ENCODE results near the gene NDUFB5.
A peak's percentile ranks its signal among the peaks of the same experiment; 100 is the strongest.
"Not testable (repeated sequence)": the region's sequence is repeated elsewhere in the genome, so short reads cannot be mapped to it uniquely, and the experiment has no call there.

The NDUFB5 gene

DNA sequence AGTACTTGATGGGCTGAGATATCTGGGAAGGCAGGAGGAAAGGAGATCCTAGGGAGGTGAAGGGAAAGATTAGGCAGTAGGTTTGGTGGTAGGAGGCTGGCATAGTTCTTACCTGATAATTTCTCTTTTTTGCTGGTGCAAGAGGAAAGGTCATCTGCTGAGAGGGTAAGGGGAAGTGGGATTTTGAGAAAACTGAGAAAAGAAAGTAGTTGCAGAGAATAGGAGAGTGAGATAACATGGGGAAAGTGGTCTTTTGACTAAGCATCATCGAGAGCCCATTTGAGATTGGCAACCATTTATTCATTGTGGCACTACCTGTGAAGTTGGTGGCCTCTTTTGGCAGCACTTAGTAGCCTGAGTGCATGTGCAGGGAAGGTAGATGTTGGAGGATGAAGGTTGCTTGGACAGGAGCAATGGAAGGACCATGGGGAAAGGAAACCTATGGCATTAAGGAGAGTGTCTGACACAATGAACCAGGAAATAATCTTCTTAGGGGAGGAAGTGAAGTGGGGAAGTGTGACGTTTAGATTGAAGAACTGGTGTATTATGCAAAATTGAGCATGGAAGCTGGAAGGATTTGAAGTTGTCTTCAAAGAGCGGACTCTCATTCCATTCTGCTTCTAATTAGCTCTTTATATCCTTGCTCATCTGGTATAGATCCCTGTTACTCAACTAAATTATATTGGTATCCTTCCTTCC lies 26.3 kb downstream of the NDUFB5 start:
- DNase-seq (ENCODE audit: low read depth), result no peak

DNA sequence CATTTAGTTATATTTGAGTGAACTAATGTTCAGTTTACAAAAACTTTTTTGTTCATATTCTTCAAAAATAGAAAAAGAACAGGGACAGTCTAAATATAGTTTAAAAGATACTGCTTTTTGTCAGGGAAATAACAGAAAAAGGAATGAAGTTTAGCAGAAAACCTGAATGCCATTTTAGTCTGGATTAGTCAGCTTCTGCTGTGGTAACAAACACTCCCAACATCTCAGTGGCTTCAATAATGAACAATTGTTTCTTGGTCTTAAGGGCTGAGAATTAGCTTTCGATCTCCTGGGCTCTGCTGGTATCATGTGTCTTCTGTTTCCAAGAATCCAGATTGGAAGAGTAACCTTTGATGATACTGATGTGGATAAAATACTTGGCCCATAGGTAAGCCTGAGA lies 35.9 kb downstream of the NDUFB5 start:
- no peak for DNase-seq (ENCODE audit: low read depth)

DNA sequence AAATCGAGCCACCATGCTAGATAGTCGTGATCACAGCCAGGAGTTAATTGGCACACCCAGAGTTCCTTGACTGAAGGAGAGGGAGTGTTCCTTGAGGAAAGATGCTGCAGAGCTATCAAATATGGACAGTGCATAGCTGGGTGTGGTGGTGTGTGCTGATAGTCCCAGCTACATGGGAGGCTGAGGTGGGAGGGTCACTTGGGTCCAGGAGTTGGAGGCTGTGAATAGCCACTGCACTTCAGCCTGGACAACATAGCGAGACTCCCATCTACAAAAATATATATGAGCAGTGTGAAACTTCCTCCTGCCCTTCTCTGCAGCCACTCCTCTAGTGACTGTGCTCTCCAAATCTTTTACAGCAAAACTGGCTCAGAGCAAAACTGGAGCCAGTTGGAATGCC lies 38.3 kb downstream of the NDUFB5 start:
- DNase-seq (ENCODE audit: low read depth), result no peak

DNA sequence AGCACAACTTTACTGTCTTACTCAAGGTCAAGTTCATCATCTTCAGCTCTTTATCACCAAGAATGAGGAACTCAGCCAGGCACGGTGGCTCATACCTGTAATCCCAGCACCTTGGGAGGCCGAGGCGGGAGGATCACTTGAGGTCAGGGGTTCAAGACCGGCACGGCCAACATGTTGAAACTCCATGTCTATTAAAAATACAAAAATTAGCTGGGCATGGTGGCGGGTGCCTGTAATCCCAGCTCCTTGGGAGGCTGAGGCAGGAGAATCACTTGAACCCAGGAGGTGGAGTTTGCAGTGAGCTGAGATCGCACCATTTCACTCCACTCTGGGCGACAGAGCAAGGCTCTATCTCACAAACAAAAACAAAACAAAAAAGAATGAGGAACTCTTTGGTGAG lies 39.2 kb downstream of the NDUFB5 start:
- not testable (repeated sequence) for DNase-seq (ENCODE audit: low read depth)

DNA sequence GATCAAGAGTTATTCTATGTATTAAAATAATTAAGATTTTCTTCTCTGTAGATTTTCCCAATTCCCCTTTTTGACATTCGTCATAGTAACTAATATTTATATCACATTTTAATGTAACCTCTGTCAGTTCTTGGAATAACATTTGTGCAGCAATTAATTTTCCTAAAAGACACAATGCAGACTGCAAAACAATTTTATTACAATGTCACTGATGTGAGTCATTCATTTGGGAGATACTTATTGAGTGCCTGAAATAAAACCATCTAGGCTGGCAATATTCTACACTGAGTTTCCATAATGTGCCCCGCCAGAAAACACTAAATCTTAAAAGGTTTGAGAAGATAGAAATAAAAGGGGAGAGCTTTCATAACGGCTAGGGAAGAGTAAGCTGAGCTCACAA lies 41.6 kb downstream of the NDUFB5 start:
- DNase-seq (ENCODE audit: low read depth), result no peak

DNA sequence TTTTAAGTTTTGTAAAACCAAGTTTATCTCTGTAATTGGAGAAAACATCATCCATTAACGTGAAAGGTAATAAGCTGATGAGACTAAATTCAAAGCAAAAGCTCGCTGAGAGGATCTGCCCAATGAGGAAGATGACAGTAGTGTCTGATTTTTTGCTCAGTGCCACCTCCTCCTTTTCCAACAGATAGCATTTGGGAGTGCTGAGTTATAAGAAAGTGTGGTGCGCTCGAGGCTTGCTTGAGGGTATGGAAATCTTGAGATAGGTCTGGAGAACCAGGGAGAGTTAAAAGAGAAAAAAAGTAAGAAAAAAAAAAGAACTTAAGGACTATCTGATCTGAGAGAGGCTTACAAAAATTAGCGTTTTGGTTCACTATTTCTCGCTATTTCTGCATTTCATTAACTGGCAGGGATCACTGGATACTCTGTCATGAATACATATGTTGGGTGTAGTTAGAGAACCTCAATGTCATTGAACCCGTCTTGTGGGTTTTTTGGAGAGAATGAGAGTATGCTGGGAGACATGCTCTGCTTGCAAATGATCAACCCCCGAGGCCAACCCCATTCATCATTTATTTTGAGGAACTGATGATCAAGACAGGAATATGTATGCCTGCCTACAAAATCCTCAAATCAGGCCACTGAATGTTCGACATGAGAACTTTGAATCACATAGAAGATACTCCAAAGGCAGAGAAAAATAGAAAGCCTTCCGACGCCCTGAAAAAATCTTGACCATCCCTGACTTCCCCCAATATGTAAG lies 47.3 kb downstream of the NDUFB5 start:
- no peak for DNase-seq (ENCODE audit: low read depth)

DNA sequence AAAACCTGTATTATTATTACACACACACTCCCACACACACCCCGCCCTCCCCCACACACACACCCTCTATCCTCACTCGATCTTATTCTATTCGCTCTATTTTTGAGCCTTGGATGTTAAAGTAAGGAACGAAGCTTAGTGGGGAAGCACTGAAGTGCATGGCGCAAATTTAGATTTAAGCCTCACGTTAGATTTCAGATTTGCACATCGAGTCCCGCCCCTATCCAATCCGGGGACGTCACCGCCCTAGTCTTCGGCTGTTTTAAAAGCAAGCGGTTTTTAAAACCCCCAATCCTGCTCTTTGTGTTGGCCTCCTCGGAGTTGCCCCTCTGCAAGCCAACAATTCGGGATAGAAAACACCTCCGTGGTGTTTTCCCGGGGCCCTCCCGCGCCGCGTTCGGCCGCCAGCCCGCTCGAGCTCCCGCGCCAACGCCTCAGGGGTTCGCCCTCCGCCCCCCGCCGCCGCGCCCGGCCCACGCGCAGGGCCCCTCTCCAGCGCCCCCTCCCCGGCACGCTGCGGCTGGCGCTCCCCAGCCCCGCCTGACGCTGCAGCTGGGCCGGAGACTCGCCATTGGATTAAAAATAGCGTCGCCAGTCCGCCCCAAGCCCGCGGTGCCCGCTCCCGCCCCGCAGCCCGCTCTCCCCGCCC lies 48.0 kb downstream of the NDUFB5 start, which contains the start of gene USP13:
Gene USP13 (plus strand): TSS at position 594 of the 649 bp plus-strand sequence. CDS start 186 bp downstream, outside the sequence.
- peak; percentile 46 for DNase-seq (ENCODE audit: low read depth)

DNA sequence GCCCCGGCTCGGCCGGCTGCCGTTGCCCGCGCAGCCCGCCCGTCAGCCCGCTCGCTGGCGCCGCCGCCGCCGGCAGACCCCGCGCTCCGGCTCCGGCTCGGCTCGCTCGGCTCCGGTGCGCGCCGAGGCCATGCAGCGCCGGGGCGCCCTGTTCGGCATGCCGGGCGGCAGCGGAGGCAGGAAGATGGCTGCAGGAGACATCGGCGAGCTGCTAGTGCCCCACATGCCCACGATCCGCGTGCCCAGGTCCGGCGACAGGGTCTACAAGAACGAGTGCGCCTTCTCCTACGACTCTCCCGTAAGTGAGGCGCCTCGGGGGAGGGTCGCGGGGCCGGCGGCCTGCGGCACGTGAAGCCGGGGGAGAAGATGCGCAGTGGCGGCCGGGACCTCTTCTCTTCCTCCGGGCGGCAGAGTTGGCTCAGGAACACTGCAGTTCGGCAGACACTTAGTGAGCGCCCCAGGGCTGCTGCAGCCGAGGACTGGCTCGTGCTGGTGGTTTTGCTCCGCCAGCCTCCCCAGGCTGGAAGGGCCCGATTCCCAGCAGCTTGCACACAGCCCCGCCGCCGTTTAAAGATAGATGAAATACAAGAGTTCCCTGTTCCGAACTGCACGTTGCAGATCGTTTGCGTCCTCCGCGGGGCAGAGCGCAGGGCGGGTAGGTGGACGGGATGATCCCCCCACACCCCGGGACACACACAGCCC lies 48.7 kb downstream of the NDUFB5 start:
- peak; percentile 31 for DNase-seq (ENCODE audit: low read depth)

DNA sequence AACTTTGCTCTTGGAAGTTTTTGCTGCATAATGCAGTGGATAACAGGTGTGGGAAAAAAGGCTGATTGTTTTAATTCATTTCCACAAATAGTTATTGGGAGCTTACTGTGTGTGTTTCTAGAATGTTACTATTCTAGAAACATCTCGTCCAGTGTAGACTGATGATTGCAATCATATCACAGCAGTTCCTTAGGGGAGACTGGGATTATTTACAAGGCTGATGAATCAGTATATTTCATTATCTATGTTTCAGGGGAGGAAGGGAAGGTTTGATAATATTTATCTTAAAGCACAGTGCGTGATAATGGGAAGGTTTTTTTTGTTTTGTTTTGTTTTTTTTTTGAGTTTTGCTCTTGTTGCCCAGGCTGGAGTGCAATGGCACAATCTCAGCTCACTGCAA lies 50.6 kb downstream of the NDUFB5 start:
- DNase-seq (ENCODE audit: low read depth), result no peak

DNA sequence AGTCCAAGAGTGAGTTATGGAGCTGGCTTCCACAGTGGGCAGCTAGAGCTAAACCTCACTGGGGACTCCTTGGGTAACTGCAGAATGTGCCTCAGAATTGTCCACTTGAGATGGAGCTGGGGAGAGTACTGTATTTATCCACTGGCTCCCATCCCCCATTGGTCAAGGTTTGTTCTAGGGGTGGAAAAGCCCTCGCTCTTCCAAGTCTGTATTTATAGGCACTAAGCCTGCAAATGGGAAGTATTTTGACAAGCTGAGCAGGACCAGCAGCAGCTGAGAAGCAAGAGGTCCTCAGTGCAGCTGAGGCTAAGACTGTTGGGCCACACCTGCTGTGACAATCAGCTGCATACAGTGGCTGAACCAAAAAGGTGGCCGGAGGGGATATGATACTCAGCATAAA lies 54.0 kb downstream of the NDUFB5 start:
- no peak for DNase-seq (ENCODE audit: low read depth)

DNA sequence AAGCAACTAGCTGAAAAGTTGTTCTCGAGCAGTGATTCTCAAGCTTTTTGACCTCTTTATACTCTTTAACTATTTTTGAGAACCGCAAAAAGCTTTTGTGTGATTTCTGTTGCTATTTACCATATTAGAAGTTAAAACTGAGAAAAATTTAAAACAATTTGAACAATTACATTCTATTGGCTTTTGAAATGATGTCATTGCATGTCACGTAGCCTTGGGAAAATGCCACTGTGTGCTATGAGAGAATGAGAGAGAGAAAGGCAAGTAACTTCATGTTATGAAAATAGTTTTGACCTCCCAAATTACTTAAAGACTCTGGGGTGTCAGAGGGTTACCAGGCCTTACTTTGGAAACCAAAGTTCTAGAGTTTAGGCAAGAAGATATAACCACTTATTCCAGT lies 56.3 kb downstream of the NDUFB5 start:
- no peak for DNase-seq (ENCODE audit: low read depth)

DNA sequence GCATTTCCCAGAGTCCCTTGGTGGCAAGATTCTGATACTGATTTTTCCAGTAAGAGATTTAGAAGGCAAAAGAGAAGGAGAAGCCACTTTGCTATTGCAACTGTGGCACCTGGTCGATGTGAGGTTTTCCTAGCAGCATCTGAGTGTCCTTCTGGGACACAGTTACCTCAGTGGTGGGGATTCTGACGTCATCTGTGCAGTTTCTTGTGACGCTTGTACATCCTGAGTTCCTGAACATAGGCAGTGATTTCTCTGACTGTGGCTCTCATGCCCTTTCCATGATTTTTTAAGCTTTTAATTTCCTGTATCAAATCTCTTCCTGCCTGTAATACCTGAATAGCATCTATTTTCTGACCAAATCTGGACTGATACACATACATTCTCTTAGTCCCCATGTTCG lies 57.2 kb downstream of the NDUFB5 start:
- no peak for DNase-seq (ENCODE audit: low read depth)

DNA sequence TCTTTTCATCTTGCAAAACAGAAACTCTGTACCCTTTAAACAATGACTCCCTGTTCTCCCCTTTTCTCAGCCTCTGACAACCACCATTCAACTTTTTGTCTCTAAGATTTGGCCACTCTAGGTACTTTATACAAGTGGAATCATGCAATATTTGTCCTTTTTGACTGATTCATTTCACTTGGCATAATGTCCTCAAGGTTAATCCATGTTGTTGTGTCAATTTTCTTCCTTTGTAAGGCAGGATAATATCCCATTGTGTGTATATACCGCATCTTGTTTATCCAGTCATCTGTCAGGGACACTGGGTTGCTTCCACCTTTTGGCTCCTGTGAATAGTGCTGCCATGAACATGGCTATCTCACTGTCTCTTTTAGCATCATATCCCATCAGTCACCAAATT lies 58.5 kb downstream of the NDUFB5 start:
- no peak for DNase-seq (ENCODE audit: low read depth)

DNA sequence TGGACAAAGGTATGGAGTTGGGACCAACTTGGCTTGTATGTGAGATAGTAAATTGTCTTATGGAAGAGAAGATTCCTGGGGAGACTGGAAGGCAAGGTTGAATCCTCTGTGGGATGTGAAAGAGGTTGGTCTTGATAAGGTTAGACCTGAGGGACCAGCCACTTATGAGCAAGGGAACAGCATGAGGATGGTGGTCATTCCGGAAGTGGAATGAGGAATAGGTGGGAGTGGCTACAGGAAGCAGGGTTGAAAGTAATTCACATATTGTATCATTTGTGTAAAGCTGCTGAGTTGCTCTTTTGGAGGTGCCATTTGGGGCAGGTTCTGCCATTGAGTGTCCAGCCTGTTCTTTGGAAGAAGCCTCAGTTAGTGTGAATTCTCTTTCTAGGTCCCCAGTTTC lies 61.4 kb downstream of the NDUFB5 start:
- DNase-seq (ENCODE audit: low read depth), result no peak

DNA sequence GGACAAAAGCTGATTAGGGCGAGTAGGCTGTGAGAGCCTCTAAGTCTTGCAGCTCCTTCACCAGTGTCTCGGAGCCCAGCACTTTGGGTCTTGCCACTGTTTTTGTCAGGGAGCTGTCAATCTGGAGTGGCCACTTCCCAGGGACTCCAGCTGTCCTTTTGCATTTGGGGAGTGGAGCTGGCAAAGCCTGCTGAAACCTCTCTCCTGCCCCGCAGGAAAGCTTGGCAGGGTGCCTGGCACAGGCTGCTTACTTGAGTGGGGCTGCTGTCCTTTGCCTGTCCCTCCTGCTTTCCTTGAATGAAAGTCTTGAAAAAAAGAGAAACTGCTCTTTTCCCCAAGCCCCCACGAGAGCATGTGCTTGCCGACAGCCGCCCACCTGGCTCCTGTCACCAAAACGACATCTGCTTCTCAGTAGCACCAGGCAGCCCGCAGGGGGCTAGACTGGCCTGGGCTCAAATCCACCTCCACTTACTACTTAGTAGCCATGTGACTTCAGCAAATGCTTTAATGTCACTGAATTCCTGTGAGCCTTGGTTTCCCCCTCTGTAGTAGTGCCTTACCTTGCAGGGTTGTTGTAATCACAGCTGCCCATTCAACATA lies 61.9 kb downstream of the NDUFB5 start:
- DNase-seq (ENCODE audit: low read depth), result no peak

DNA sequence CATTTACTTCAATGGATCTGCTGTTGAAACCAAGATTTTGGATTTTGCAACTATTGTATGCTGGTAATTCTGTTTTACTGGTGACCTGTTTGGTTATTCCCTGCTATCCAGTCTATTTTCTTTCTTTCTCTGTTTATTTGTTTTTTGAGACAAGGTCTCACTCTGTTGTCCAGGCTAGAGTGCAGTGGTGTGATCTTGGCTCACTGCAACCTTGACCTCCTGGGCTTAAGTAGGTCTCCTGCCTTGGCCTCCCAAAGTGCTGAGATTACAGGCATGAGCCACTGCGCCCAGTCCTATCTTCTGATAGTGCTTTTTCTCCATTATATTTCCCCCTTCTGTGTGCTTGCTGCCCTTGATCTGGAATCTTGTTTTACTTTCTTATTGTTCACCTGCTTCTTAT lies 63.8 kb downstream of the NDUFB5 start:
- no peak for DNase-seq (ENCODE audit: low read depth)

DNA sequence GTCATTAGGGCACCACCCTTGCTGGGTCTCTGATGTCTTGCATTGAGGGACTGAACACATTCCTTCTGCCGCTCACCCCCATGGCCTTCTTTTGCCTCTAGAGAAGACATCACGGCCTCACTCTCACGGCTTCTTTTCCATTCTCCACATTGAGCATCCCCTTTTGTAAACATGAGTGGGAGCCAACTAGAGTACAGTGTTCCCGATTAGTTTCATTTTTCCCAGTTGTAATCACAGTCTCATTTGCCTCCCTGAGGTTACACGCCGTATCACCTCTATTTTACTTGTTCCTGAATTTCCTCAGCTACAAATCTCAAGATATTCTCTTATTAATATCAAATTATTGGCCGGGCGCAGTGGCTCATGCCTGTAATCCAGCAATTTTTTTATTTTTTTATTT lies 65.7 kb downstream of the NDUFB5 start:
- DNase-seq (ENCODE audit: low read depth), result no peak

DNA sequence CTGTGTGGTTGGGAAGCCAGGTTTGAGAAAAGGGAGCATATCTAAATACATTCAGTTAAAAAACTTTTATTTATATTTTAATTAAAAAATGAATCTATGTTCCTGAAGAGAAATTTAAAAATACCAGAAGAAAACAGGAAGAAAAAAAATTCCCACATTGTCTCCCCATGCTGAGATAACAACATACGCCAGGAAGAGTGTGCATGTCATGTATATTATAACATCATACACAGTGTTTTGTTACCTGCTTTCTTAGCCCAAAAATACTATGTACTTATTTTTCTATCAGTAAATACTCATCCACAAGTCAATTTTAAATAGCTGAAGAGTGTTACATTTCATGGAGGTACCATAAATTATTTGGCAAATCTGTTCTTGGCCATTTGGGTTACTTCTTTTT lies 66.7 kb downstream of the NDUFB5 start:
- DNase-seq (ENCODE audit: low read depth), result no peak

DNA sequence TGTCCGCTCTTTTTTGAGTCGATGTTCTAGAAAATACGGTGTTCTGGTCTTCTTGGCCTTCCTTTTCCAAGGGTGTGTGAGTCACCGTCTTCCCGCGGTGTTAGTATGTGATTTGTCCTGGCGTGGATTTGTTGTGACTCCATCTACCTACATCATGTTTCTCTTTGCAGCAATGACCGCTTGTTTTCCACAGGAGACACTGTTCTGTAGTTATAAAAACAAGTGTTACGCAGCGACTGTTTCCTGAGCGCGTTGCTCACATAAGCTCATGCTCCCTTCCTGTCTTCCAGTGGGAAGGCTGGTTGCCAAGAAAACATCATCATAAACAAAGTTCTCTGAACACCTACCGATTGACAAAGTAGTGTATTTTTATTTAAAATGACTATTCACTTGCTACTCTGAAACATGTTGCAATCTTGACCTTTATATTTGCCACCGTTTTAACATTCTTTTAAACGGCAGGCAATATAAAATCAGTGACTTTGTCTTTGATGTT lies 67.2 kb downstream of the NDUFB5 start:
- DNase-seq (ENCODE audit: low read depth), result no peak

DNA sequence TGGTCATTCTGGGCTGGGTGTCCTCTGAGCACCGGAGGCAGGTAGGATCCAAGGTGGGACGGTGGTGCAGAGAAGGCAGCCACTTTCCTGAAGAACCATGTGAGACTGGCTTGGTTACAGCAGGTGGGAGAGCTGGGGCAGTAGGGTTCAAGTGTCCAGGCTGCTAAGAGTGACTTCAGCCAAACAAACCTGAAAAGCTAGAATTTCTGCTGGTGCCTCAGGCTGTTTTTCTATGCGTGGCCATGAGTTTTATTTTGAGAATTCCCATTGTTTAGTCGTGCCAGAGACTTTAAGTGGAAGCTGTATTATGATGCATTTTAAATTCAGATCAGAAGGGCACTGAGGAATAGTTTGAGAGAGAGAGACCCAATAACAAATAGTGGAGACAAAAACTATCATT lies 68.3 kb downstream of the NDUFB5 start:
- DNase-seq (ENCODE audit: low read depth), result no peak

DNA sequence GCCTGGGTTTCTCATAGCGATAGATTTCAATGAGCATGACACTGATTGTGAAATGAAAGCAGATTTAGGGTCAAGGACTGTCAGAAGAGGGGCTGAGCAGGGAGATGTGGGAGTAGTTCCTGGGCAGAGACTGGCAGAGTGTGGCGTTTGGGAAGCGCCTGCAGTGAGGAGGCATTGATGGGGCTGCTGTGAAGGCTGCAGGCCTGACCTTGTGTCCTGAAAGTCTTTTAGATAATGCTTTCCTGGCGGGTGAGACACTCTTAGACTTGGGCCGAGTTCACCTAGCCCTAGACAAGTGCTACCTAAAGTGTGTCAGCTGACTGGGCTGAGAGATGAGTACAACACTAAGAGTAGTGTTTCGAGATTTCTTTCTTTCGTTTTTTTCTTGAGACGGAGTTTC lies 68.9 kb downstream of the NDUFB5 start:
- DNase-seq (ENCODE audit: low read depth), result no peak

DNA sequence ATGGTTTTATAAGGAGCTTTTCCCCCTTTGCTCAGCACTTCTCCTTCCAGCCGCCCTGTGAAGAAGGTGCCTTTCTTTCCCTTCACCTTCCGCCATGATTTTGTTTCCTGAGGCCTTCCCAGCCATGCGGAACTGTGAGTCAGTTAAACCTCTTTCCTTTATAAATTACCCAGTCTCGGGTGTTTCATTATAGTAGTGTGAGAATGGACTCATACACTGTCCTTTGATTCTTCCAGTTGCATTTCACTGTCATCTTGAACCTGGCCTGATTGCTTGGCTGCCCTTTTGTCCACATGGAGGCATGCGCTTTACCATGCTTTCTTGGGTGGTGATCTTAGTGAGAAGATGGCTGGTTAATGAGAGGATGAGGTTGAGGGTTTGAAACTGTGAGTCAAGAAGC lies 71.5 kb downstream of the NDUFB5 start:
- no peak for DNase-seq (ENCODE audit: low read depth)
